Uterus (tissue), 2 donors: ENCODE measurements around the gene CCDC74B.
"Not testable (repeated sequence)": the region's sequence is repeated elsewhere in the genome, so short reads cannot be mapped to it uniquely, and the experiment has no call there.

Experiments
- CTCF ChIP-seq, 4 experiments: fragments of 200-600 bp in 2 of 4; fragments of 450-650 bp in 2 of 4; sonication (generic) in 2 of 4; IDR thresholded peaks; one replicate each; pipeline ENCODE4 v1.5.1; 2016 to 2019; ENCODE audit warnings: antibody characterized with exemption in 4 of 4, mild to moderate bottlenecking in 2 of 4, moderate library complexity in 1 of 4
- POLR2A ChIP-seq, 2 donors: fragments of 450-650 bp; IDR thresholded peaks; one replicate each; pipeline ENCODE4 v1.6.1; 2016; ENCODE audit warnings: antibody characterized with exemption in 2 of 2, mild to moderate bottlenecking in 1 of 2, moderate library complexity in 1 of 2

GRCh38 chr2:130128464-130128863, 16.4 kb downstream of the CCDC74B start:
- not testable (repeated sequence) for TF ChIP-seq CTCF, POLR2A (IDR thresholded peaks at IDR 0.05)
